GM21786 (cell line): ENCODE results near the gene PTPRT.

ENCODE experiments used
- ATAC-seq: cut with Tn5 transposase; IDR thresholded peaks from one replicate; pipeline ENCODE4 v1.9.1; 2021; ENCODE audit not compliant: unreplicated experiment

The PTPRT gene

GRCh38 chr20:42093542-42094440, 1095.9 kb downstream of the PTPRT start:
- ATAC-seq, result no peak

GRCh38 chr20:42093041-42093440, 1096.7 kb downstream of the PTPRT start:
- no peak for ATAC-seq

GRCh38 chr20:42085366-42085765, 1104.3 kb downstream of the PTPRT start:
- no peak for ATAC-seq

- no peak for ATAC-seq
Measured at GRCh38 chr20:42083280-42083679, 1106.4 kb downstream of the PTPRT start.

- ATAC-seq, result no peak
Measured at GRCh38 chr20:42082611-42083010, 1107.1 kb downstream of the PTPRT start.

GRCh38 chr20:42080956-42081355, 1108.8 kb downstream of the PTPRT start:
- ATAC-seq, result no peak

- no peak for ATAC-seq
Measured at GRCh38 chr20:42074944-42075343, 1114.8 kb downstream of the PTPRT start.

GRCh38 chr20:42067596-42067995, 1122.1 kb downstream of the PTPRT start:
- ATAC-seq, result no peak

- ATAC-seq, result no peak
Measured at GRCh38 chr20:42067174-42067573, 1122.5 kb downstream of the PTPRT start.

- no peak for ATAC-seq
Measured at GRCh38 chr20:42063141-42063540, 1126.6 kb downstream of the PTPRT start.

GRCh38 chr20:42053350-42053749, 1136.4 kb downstream of the PTPRT start:
- ATAC-seq, result no peak

- no peak for ATAC-seq
Measured at GRCh38 chr20:42051921-42052320, 1137.8 kb downstream of the PTPRT start.

GRCh38 chr20:42046371-42047085, 1143.2 kb downstream of the PTPRT start:
- ATAC-seq, result no peak

- no peak for ATAC-seq
Measured at GRCh38 chr20:42043921-42044320, 1145.8 kb downstream of the PTPRT start.

- no peak for ATAC-seq
Measured at GRCh38 chr20:42041000-42041565, 1148.6 kb downstream of the PTPRT start.

- ATAC-seq, result no peak
Measured at GRCh38 chr20:42027746-42028268, 1161.9 kb downstream of the PTPRT start.

- ATAC-seq, result no peak
Measured at GRCh38 chr20:42026599-42026998, 1163.1 kb downstream of the PTPRT start.

GRCh38 chr20:42024653-42025052, 1165.1 kb downstream of the PTPRT start:
- no peak for ATAC-seq
